ENCODE data around the gene TRAF4.
"Not testable (repeated sequence)": the region's sequence is repeated elsewhere in the genome, so short reads cannot be mapped to it uniquely, and the experiment has no call there.

TRAF4 gene

DNA sequence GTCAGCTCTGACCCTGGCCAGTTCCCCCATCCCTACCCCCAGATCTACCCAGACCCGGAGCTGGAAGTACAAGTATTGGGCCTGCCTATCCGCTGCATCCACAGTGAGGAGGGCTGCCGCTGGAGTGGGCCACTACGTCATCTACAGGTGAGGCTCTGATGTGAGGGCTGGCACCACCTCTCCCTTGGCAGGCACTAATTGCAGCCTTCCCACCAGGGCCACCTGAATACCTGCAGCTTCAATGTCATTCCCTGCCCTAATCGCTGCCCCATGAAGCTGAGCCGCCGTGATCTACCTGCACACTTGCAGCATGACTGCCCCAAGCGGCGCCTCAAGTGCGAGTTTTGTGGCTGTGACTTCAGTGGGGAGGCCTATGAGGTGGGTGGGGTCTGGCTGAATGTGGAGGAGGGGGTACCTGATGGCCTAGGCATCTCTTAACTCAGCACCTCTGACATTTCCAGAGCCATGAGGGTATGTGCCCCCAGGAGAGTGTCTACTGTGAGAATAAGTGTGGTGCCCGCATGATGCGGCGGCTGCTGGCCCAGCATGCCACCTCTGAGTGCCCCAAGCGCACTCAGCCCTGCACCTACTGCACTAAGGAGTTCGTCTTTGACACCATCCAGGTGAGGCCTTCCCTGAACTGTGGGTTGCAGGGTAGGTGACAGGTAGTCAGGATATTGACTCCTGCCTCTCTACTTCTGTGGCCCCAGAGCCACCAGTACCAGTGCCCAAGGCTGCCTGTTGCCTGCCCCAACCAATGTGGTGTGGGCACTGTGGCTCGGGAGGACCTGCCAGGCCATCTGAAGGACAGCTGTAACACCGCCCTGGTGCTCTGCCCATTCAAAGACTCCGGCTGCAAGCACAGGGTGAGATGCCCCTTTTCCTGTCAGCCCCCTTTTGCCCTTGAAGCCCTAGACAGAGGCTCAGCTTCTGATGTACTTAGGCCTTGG lies 4.3 kb downstream of the TRAF4 start:
- no peak for DNase-seq (ENCODE audit: low read depth in 2 of 2)

GRCh38 chr17:28748852-28749515 lies 5.2 kb downstream of the TRAF4 start:
- no peak for DNase-seq (ENCODE audit: low read depth in 2 of 2)

DNA sequence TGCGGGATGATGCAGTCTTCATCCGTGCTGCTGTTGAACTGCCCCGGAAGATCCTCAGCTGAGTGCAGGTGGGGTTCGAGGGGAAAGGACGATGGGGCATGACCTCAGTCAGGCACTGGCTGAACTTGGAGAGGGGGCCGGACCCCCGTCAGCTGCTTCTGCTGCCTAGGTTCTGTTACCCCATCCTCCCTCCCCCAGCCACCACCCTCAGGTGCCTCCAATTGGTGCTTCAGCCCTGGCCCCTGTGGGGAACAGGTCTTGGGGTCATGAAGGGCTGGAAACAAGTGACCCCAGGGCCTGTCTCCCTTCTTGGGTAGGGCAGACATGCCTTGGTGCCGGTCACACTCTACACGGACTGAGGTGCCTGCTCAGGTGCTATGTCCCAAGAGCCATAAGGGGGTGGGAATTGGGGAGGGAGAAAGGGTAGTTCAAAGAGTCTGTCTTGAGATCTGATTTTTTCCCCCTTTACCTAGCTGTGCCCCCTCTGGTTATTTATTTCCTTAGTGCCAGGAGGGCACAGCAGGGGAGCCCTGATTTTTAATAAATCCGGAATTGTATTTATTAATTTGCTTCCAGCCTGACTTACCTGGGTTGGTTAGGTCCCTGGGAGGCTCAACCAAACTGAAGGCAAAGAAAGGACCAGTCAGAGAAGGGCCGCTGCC lies 5.8 kb downstream of the TRAF4 start:
- no peak for DNase-seq (ENCODE audit: low read depth in 2 of 2)

DNA sequence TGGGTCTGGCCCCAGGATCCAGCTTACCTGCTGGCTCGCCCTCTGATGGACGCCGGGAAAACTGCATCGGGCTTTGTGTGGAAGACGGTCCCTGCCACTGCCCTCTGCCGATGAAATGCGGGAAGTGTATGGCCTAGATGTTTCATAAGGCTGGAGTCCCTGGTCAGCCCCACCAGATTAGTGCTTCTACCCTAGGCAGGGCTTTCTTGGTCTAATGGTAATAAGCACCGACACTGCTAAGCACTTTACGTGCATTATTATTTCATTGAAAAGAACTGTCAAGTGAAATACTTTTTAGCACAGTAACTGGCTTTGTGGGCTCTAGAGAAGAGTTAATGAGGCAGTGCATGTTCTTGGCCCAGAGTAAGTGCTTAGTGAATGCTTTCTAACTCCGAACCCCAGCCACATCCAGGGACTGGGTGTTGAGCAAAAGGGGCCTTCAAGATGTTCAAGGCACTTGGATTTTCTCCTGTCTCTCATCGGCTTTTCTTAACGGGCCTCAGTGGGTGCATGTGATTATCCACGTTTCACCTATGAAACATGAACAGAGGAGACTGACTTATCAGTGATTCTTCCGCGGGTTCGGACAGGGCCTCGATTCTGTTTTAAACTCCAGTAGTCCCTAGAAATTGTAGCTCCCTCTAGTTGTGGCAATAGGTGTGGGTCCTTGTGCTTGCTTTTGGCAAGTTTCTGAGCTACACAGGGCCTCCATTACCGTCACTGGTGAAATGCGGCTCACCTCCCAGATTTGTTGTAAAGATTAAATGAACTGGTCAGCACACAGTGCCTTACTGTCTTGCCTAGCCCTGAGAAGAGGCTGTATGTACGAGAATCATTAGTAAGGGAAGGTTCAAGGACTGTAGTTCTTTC lies 6.6 kb downstream of the TRAF4 start:
- peak; percentile 82 to 86 for DNase-seq (ENCODE audit: low read depth in 2 of 2)

GRCh38 chr17:28751600-28752366 lies 8.0 kb downstream of the TRAF4 start:
- no peak for DNase-seq (ENCODE audit: low read depth in 2 of 2)

DNA sequence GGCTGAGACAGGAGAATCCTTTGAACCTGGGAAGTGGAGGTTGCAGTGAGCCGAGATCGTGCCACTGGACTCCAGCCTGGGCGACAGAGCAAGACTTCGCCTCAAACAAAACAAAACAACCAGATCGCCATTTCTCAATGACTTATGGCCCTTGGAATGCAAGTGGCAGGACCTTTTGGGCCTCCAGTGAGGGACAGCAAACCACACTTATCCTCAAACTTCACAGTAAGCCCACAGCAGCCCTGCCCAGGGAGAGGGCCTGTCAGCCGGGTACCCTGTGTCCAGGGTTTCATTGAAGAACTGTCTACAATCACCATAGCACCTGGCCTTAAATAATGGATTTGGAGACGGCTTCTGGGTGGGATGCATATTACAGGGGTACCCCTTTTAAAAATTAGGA lies 11.7 kb downstream of the TRAF4 start:
- DNase-seq (ENCODE audit: low read depth in 2 of 2), result no peak

- DNase-seq (ENCODE audit: low read depth in 2 of 2), result no peak
These were observed 12.4 kb downstream of the TRAF4 start for GRCh38 chr17:28756049-28756804.

- no peak for DNase-seq (ENCODE audit: low read depth in 2 of 2)
These were observed 14.8 kb downstream of the TRAF4 start for GRCh38 chr17:28758411-28759121.

- no peak for DNase-seq (ENCODE audit: low read depth in 2 of 2)
These were observed 15.6 kb downstream of the TRAF4 start for GRCh38 chr17:28759256-28759865.

- no peak for DNase-seq (ENCODE audit: low read depth in 2 of 2)
These were observed 17.1 kb downstream of the TRAF4 start for GRCh38 chr17:28760601-28761562.

GRCh38 chr17:28763137-28763799 lies 19.5 kb downstream of the TRAF4 start:
- no peak for DNase-seq (ENCODE audit: low read depth in 2 of 2)

GRCh38 chr17:28763804-28764266 lies 20.0 kb downstream of the TRAF4 start:
- DNase-seq (ENCODE audit: low read depth in 2 of 2), result peak; percentile 55 to 71

- DNase-seq (ENCODE audit: low read depth in 2 of 2), result no peak
These were observed 21.2 kb downstream of the TRAF4 start for GRCh38 chr17:28765038-28765437.

- no peak for DNase-seq (ENCODE audit: low read depth in 2 of 2)
These were observed 29.9 kb downstream of the TRAF4 start for GRCh38 chr17:28773736-28774135.

GRCh38 chr17:28774206-28774605 lies 30.4 kb downstream of the TRAF4 start:
- no peak for DNase-seq (ENCODE audit: low read depth in 2 of 2)

DNA sequence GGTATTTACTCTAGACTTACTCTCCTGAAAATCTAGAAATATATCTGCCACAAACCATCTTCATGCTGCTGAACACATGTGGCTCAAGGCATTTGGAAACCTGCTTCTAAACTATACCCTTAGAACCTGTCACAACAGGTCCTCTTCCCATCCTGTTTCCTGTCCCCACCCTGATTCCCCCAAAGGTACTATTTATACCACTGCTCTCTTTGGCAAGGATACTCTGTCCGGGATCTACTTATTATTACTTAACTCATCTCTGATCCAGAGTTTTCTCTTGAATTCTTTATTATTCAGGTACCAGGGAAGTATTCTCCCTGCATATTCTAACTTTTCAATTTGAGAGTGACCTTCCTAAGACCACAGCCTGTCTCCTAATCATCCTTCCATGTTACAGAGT lies 33.4 kb downstream of the TRAF4 start:
- DNase-seq (ENCODE audit: low read depth in 2 of 2), result no peak

- DNase-seq (ENCODE audit: low read depth in 2 of 2), result not testable (repeated sequence)
These were observed 35.8 kb downstream of the TRAF4 start for GRCh38 chr17:28779601-28780000.
